T follicular helper cell (primary cell): Measurements from ENCODE around the gene ITGB1.

Experiments
- DNase-seq: peaks from one replicate; pipeline ENCODE4 v3.0.0-alpha.2; 2020; ENCODE audit warnings: low read depth

ITGB1 gene

GRCh38 chr10:32888161-32888927, 69.7 kb downstream of the ITGB1 start:
- DNase-seq = no peak

- no peak for DNase-seq
Measured at GRCh38 chr10:32887481-32887880, 70.5 kb downstream of the ITGB1 start.

GRCh38 chr10:32882076-32882475, 76.0 kb downstream of the ITGB1 start:
- no peak for DNase-seq

DNA sequence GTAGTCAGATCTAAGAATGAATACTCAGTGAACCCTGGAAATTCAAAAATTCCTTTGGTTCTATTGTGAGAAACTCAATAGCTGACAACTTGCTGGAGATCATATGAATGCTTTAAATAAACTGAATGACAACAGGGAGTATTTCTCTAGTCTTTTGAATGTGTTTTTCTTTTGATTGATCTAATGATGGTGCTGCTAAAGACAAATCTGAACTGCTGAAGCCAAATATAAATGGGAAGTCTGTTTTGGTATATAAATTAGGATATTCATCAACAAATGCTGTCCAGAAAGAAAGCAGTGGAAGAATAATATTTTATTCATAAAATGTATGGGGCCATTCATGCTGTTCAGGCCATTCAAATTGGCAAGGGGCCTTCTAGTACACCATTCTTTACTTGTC, 79.4 kb downstream of the ITGB1 start:
- DNase-seq = no peak

GRCh38 chr10:32877915-32878314, 80.1 kb downstream of the ITGB1 start:
- DNase-seq = no peak

DNA sequence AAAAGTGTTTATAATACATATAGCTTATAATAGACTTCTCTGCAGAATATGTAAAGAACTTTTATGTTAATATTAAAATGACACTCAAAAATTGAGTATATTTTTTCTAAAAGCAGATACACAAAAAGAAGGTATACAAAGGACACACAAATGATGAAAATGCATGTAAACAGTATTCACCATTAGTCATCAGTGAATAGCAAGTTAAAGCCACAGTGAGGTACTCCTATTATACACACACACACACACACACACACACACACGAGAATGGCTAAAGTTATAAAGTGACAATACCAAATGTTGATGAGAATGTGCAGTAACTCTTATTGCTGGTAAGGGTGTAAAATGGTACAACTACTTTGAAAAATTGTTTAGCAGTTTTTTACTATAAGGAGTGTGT, 92.9 kb downstream of the ITGB1 start:
- DNase-seq = no peak

DNA sequence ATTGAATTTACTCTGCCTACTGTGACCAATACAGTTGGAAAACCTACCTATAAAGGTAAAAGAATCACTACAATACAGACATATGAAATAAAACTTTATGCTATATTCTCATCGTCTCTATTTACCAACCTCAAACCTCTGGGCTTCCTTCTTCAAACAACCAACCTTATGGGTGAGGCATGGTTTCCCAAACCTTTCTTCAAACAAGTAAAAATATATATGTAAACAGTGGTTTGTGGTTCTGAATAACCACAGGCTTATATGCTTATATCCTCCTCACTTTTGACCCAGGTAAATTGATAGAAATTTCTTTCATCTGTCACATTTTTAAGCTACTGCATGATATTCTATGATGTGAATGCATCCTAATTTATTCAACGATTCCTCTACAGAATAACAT, 103.6 kb downstream of the ITGB1 start:
- no peak for DNase-seq

DNA sequence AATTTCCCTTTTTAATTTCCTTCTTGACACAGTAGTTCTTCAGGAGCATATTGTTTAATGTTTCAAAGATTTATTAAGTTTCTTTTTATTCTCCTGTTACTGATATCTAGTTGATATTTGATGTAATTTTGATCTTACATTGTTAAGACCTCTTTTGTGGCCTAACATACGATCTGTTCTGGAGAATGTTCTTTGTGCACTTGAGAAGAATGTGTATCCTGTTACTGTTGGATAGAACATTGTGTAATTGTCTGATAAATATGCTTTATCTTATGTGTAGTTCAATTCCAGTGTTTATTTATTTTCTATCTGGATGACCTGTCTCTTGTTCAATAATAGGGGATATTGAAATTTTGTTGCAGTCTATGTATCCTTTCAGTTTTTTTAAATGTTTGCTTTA, 106.7 kb downstream of the ITGB1 start:
- DNase-seq = no peak
